Suprapubic skin (tissue), 4 donors: ENCODE data around the gene TCF12.

ENCODE experiments used
- POLR2A ChIP-seq, 2 donors: fragments of 450-650 bp; IDR thresholded peaks; one replicate each; pipeline ENCODE4 v1.6.1; 2017; ENCODE audit warnings: antibody characterized with exemption in 2 of 2, mild to moderate bottlenecking in 2 of 2, moderate library complexity in 2 of 2
- POLR2AphosphoS5 ChIP-seq, 3 donors: sonication (generic); formaldehyde crosslinking; IDR thresholded peaks; one replicate each; pipeline ENCODE4 v1.6.1; 2017; ENCODE audit warnings: antibody characterized with exemption in 3 of 3
- TF ChIP-seq, protein P1 (sequence below), 2 donors: fragments of 200-600 bp in 1 of 2; fragments of 450-650 bp in 1 of 2; sonication (generic) in 1 of 2; IDR thresholded peaks; one replicate each; pipeline ENCODE4 v1.5.1; 2016 to 2019; ENCODE audit warnings: antibody characterized with exemption in 2 of 2, mild to moderate bottlenecking in 1 of 2, moderate library complexity in 1 of 2

DNA sequence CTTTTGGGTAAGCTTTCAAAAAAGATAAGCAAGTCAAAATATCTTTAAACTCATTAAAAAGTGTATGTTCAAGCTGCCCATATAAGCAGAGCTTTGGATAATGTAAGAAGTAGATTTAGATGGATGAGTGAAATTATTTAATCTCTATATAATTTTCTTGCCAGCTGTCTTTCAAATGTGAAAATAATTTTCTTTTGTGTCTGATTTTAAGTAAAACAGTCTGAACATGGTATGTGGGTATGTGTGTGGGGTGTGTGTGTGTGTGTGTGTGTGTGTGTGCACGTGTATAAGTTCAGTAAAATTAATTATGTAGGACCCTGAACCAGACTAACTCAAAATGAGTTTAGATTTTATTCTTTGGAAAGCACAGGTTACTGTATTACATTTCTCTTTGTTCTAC lies 302.7 kb downstream of the TCF12 start:
- TF ChIP-seq, protein P1, sequence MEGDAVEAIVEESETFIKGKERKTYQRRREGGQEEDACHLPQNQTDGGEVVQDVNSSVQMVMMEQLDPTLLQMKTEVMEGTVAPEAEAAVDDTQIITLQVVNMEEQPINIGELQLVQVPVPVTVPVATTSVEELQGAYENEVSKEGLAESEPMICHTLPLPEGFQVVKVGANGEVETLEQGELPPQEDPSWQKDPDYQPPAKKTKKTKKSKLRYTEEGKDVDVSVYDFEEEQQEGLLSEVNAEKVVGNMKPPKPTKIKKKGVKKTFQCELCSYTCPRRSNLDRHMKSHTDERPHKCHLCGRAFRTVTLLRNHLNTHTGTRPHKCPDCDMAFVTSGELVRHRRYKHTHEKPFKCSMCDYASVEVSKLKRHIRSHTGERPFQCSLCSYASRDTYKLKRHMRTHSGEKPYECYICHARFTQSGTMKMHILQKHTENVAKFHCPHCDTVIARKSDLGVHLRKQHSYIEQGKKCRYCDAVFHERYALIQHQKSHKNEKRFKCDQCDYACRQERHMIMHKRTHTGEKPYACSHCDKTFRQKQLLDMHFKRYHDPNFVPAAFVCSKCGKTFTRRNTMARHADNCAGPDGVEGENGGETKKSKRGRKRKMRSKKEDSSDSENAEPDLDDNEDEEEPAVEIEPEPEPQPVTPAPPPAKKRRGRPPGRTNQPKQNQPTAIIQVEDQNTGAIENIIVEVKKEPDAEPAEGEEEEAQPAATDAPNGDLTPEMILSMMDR (IDR thresholded peaks at IDR 0.05) = no peak
- TF ChIP-seq POLR2A (IDR thresholded peaks at IDR 0.05) (no peak), POLR2AphosphoS5 (IDR thresholded peaks at IDR 0.05) (no peak)
